SK-N-MC (cell line): Measurements from ENCODE around the gene S1PR4.
A peak's percentile ranks its signal among the peaks of the same experiment; 100 is the strongest.

Source experiments
- DNase-seq: peaks from one replicate; pipeline ENCODE4 v3.0.0-alpha.2; 2011; ENCODE audit warnings: low read depth, low spot score
- H3K27ac ChIP-seq: fragments of 200-600 bp; sonication (generic); 2 replicates; pipeline ENCODE4 v1.5.1; 2016; ENCODE audit warnings: mixed run types
- H3K36me3 ChIP-seq: fragments of 200-600 bp; sonication (generic); 2 replicates; pipeline ENCODE4 v1.6.1; 2017; ENCODE audit warnings: antibody characterized with exemption, low read length, mixed read lengths; ENCODE audit not compliant: insufficient read depth
- H3K4me3 ChIP-seq: fragments of 200-600 bp; sonication (generic); 2 replicates; pipeline ENCODE4 v1.5.1; 2016
- H3K9ac ChIP-seq: fragments of 200-600 bp; sonication (generic); 2 replicates; pipeline ENCODE4 v1.8.0; 2017; ENCODE audit warnings: mixed run types, mixed read lengths; ENCODE audit not compliant: insufficient read length
- H3K9me3 ChIP-seq: fragments of 200-600 bp; sonication (generic); 2 replicates; pipeline ENCODE4 v1.6.1; 2017; ENCODE audit warnings: low read depth, mild to moderate bottlenecking, antibody characterized with exemption, low read length, moderate library complexity, mixed read lengths
- EZH2 ChIP-seq: fragments of 200-600 bp; sonication (generic); IDR thresholded peaks from one replicate; pipeline ENCODE4 v1.6.1; 2017; ENCODE audit warnings: antibody characterized with exemption
- FOXP2 ChIP-seq: optimal IDR thresholded peaks from 2 replicates; pipeline ENCODE3; 2011; ENCODE audit warnings: mild to moderate bottlenecking, moderate library complexity; ENCODE audit not compliant: insufficient read depth; ENCODE audit errors: extremely low read length, control extremely low read depth
- POLR2AphosphoS5 ChIP-seq: IDR thresholded peaks from 2 replicates; pipeline ENCODE4 v1.6.1; 2012; ENCODE audit warnings: mild to moderate bottlenecking, low read depth, low read length, borderline replicate concordance

S1PR4 gene

DNA sequence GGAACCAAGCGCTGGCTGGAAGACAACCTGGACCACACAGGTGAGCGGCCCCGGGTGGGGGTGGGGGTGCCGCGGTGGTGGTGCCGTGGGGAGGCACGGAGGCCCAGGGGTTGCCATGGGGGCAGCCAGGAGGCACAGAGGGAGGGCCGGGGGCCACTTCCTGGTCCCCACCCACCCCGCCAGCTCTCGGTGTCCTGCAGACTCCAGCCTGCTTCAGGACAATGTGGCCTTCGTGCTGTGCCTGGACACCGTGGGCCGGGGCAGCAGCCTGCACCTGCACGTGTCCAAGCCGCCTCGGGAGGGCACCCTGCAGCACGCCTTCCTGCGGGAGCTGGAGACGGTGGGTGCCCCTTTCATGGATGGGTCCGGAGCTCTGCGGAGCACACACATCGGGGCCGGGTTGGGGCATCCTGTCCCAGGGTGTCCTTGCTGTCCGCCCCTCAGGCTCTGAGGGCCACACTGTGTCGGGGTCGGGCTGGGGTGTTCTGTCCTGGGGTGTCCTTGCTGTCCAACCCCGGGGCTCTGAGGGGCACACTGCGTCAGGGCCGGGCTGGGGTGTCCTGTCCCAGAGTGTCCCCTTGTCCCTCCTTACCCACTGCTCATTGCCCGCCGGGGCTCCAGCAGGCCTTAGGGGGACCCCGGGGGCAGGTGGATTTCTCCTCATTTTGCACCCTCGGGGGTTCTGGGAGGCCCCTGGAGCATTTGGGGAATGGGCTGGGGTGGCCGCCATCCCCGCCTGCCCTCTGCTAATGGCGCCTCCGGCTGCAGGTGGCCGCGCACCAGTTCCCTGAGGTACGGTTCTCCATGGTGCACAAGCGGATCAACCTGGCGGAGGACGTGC lies 25.5 kb downstream of the S1PR4 start:
- Histone ChIP-seq H3K36me3 (peaks cover 24% of the 10 kb centered on the region), H3K9me3 (no peaks in the 10 kb centered on the region), H3K9ac (no peak overlapping the region), H3K4me3 (no peak overlapping the region), H3K27ac (no peak overlapping the region)
- no peak for DNase-seq
- TF ChIP-seq FOXP2 = no peak
- no peak for TF ChIP-seq EZH2
- no peak; the same call in 1 of the 2 replicates for TF ChIP-seq POLR2AphosphoS5

DNA sequence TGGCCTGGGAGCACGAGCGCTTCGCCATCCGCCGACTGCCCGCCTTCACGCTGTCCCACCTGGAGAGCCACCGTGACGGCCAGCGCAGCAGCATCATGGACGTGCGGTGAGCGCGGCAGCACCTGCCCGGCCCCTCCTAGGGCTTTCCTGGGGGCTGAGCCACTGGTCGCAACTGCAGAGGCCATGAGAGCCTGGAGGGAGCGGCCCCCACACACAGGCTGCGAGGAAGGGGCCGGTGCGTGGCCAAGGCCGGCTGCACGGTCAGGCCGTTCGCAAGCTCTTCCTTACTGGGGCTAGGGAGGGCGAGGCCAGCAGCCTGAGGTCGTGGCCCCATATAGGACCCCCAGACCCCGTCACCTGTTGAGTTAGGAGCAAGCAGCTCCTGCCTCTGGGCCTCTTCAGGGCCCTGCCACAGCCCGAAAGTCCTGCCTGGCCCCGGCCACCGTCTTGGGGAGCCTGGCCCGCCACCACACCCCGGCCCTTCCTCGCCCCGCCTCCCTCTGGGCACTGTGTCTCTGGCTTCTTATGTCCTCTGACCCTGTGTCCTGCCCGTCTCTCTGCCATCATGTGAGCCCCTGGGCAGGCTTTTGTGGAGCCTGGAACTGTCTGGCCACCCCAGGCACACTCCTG lies 26.2 kb downstream of the S1PR4 start:
- H3K36me3 ChIP-seq = peaks cover 24% of the 10 kb centered on the region
- H3K4me3 ChIP-seq = no peak overlapping the region
- DNase-seq = no peak
- no peaks in the 10 kb centered on the region for H3K9me3 ChIP-seq
- no peak overlapping the region for H3K9ac ChIP-seq
- TF ChIP-seq FOXP2 = no peak
- no peak for TF ChIP-seq EZH2
- no peak; the same call in 1 of the 2 replicates for TF ChIP-seq POLR2AphosphoS5
- no peak overlapping the region for H3K27ac ChIP-seq

DNA sequence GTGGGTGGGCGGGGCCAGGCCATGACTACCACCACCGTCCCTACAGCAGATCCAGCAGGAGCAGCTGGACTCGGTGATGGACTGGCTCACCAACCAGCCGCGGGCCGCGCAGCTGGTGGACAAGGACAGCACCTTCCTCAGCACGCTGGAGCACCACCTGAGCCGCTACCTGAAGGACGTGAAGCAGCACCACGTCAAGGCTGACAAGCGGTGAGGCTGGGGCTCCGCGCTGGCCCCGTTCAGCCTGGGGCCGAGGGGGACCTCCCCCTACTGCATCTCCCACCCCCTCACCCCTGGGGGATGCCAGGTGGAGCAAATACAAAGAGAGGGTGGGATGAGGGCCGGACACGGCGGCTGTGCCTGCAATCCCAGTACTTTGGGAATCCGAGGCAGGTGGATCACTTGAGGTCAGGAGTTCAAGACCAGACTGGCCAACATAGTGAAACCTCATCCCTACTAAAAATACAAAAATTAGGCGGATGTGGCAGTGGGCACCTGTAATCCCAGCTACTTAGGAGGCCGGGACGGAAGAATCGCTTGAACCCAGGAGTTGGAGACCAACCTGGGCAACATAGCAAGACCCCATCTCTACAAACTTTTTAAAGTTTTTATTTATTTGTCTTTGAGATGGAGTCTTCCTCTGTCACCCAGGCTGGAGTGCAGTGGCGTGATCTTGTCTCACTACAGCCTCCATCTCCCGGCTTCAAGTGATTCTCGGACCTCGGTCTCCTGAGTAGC lies 27.8 kb downstream of the S1PR4 start:
- Histone ChIP-seq H3K9me3 (no peaks in the 10 kb centered on the region), H3K36me3 (peaks cover 24% of the 10 kb centered on the region), H3K27ac (no peak overlapping the region), H3K9ac (no peak overlapping the region), H3K4me3 (no peak overlapping the region)
- no peak for DNase-seq
- TF ChIP-seq EZH2 = no peak
- no peak for TF ChIP-seq POLR2AphosphoS5
- TF ChIP-seq FOXP2 = no peak

DNA sequence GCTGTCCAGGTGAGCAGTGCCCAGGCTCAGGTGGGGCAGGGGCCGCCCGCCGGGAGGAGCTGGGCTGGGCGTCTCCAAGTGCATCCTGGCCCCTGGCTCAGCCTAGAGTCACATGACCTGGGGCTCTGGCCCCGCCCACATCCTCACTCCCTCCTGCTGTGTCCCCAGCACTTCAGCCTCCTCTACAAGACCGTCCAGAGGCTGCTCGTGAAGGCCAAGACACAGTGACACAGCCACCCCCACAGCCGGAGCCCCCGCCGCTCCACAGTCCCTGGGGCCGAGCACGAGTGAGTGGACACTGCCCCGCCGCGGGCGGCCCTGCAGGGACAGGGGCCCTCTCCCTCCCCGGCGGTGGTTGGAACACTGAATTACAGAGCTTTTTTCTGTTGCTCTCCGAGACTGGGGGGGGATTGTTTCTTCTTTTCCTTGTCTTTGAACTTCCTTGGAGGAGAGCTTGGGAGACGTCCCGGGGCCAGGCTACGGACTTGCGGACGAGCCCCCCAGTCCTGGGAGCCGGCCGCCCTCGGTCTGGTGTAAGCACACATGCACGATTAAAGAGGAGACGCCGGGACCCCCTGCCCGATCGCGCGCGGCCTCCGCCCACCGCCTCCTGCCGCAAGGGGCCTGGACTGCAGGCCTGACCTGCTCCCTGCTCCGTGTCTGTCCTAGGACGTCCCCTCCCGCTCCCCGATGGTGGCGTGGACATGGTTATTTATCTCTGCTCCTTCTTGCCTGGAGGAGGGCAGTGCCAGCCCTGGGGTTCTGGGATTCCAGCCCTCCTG lies 29.1 kb downstream of the S1PR4 start:
- Histone ChIP-seq H3K36me3 (peaks cover 24% of the 10 kb centered on the region), H3K4me3 (no peak overlapping the region), H3K27ac (no peak overlapping the region), H3K9me3 (no peaks in the 10 kb centered on the region), H3K9ac (no peak overlapping the region)
- DNase-seq = no peak
- TF ChIP-seq POLR2AphosphoS5 (no peak), EZH2 (no peak), FOXP2 (no peak)

- Histone ChIP-seq H3K9me3 (no peaks in the 10 kb centered on the region), H3K4me3 (no peak overlapping the region), H3K27ac (no peak overlapping the region), H3K9ac (no peak overlapping the region), H3K36me3 (peaks cover 24% of the 10 kb centered on the region)
- no peak for DNase-seq
- TF ChIP-seq EZH2 = no peak
- TF ChIP-seq POLR2AphosphoS5 = no peak
- TF ChIP-seq FOXP2 = no peak
Measured at GRCh38 chr19:3208317-3209207, 30.0 kb downstream of the S1PR4 start.

GRCh38 chr19:3210347-3211017 lies 31.9 kb downstream of the S1PR4 start:
- Histone ChIP-seq H3K9me3 (no peaks in the 10 kb centered on the region), H3K4me3 (no peak overlapping the region), H3K36me3 (peaks cover 22% of the 10 kb centered on the region), H3K27ac (no peak overlapping the region), H3K9ac (no peak overlapping the region)
- no peak for DNase-seq
- TF ChIP-seq FOXP2 (no peak), POLR2AphosphoS5 (peak; percentile 52; the same call in 1 of the 2 replicates)

GRCh38 chr19:3211191-3211590 lies 32.6 kb downstream of the S1PR4 start:
- no peak for DNase-seq
- no peaks in the 10 kb centered on the region for H3K9me3 ChIP-seq
- no peak overlapping the region for H3K9ac ChIP-seq
- no peak overlapping the region for H3K27ac ChIP-seq
- no peak for TF ChIP-seq EZH2
- no peak for TF ChIP-seq POLR2AphosphoS5
- no peak for TF ChIP-seq FOXP2
- peaks cover 19% of the 10 kb centered on the region for H3K36me3 ChIP-seq
- no peak overlapping the region for H3K4me3 ChIP-seq
